ENCODE data around the gene SUCLA2.

The SUCLA2 gene

GRCh38 chr13:47897411-47898050 is 103.5 kb downstream of the SUCLA2 start:
- no peak for DNase-seq

DNA sequence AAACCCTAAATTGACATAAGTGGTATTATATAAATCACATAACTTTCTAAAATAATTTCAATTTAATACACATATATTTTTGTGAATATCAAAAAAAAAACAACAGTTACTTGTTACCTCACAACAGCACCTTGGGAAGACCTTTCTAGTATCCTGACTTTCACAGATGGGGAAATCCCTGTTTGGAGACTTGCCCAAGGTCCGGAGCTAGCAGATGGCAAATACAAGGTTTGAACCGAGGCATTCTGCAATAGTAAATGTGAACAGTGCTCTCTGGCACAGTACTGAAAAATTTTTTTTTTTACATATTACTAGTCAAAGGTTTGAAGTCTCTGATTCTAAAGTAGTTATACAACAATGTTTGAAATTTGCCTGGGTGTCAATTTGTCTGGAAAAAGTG is 104.5 kb downstream of the SUCLA2 start:
- no peak for DNase-seq

DNA sequence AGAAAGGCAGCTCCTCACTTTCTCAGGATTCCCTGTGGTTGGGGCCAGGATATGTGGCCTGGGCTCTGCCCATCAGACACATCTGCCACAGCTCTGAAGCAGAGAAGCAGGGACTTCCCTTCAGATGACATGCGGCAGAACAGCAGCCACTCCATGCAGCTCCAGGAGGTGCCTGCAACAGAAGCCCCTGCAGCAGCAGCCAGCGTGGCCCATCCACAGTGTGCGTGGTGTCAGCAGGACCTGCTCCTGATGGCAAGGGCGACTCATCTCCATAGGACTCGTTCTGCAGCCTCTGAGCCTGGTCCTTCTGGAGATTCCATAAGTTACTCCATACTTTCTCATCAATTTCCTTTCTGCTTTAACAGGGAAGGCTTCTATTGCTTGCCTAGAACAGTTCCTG is 105.0 kb downstream of the SUCLA2 start:
- no peak for DNase-seq

DNA sequence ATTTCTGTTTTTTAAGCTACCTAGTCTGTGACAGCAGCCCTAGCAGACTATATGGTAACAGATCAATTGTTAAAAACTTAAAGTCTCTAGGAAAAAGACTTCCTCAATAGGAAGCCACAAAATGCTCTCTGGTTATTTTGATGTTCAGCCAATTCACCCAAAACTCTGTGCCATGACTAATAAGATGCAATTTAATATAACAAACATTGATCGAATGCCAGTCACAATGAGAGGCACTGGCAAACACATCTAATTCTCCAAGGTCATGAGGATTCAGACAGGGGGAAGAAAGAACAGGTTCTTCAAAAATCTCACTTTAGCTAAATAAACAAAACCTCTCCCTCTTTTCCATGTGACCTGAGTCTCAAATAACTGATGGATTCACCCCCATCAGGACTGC is 107.5 kb downstream of the SUCLA2 start:
- DNase-seq = no peak
